HS-5 (cell line): ENCODE results near the gene DMRTC2.

Experiments used
- DNase-seq: peaks from one replicate; pipeline ENCODE4 v3.0.0-alpha.2; 2012; ENCODE audit warnings: low read depth

DMRTC2 gene

GRCh38 chr19:41890936-41891335 lies 46.1 kb downstream of the DMRTC2 start:
- no peak for DNase-seq

- DNase-seq, result no peak
Observed at GRCh38 chr19:41892173-41892902, 47.5 kb downstream of the DMRTC2 start.

GRCh38 chr19:41893899-41894298 lies 49.1 kb downstream of the DMRTC2 start:
- DNase-seq, result no peak

GRCh38 chr19:41894350-41894749 lies 49.5 kb downstream of the DMRTC2 start:
- no peak for DNase-seq

- DNase-seq, result no peak
Observed at GRCh38 chr19:41895745-41896580, 51.1 kb downstream of the DMRTC2 start.

GRCh38 chr19:41896581-41896942 lies 51.7 kb downstream of the DMRTC2 start:
- DNase-seq, result no peak

- DNase-seq, result no peak
Observed at GRCh38 chr19:41897181-41897580, 52.3 kb downstream of the DMRTC2 start.

- no peak for DNase-seq
Observed at GRCh38 chr19:41897820-41898219, 53.0 kb downstream of the DMRTC2 start.

GRCh38 chr19:41898235-41898634 lies 53.4 kb downstream of the DMRTC2 start:
- DNase-seq, result no peak
